Parathyroid adenoma (tissue), 2 donors: ENCODE measurements around the gene SOCS6.
"Not testable (repeated sequence)": the region's sequence is repeated elsewhere in the genome, so short reads cannot be mapped to it uniquely, and the experiment has no call there.

Experiments used
- H2AFZ ChIP-seq: fragments of 300-600 bp; sonication (generic); one replicate; pipeline ENCODE4 v1.7.0; 2017; ENCODE audit warnings: antibody characterized with exemption, mild to moderate bottlenecking
- H3K27ac ChIP-seq: fragments of 300-600 bp; sonication (generic); one replicate; pipeline ENCODE4 v1.7.0; 2017
- H3K27me3 ChIP-seq: fragments of 300-600 bp; sonication (generic); one replicate; pipeline ENCODE4 v1.7.0; 2017; ENCODE audit warnings: low read length; ENCODE audit not compliant: control insufficient read depth, insufficient read depth
- H3K36me3 ChIP-seq: fragments of 300-600 bp; sonication (generic); one replicate; pipeline ENCODE4 v1.7.0; 2017; ENCODE audit warnings: low read length; ENCODE audit not compliant: control insufficient read depth, insufficient read depth
- H3K4me1 ChIP-seq: fragments of 300-600 bp; sonication (generic); one replicate; pipeline ENCODE4 v1.7.0; 2017; ENCODE audit warnings: control low read depth
- H3K4me2 ChIP-seq: fragments of 300-600 bp; sonication (generic); one replicate; pipeline ENCODE4 v1.7.0; 2017; ENCODE audit warnings: low read length
- H3K4me3 ChIP-seq: fragments of 300-600 bp; sonication (generic); one replicate; pipeline ENCODE4 v1.7.0; 2017; ENCODE audit warnings: low read depth, low read length
- H3K79me2 ChIP-seq: fragments of 300-600 bp; sonication (generic); one replicate; pipeline ENCODE4 v1.7.0; 2017; ENCODE audit warnings: control low read depth
- H3K9ac ChIP-seq: fragments of 300-600 bp; sonication (generic); one replicate; pipeline ENCODE4 v1.7.0; 2017; ENCODE audit warnings: mild to moderate bottlenecking
- H3K9me3 ChIP-seq: fragments of 300-600 bp; sonication (generic); one replicate; pipeline ENCODE4 v1.7.0; 2017; ENCODE audit warnings: low read length; ENCODE audit not compliant: control insufficient read depth
- TF ChIP-seq, protein P1 (sequence below): fragments of 300-600 bp; sonication (generic); IDR thresholded peaks from one replicate; pipeline ENCODE4 v1.7.0; 2017; ENCODE audit warnings: antibody characterized with exemption, mild to moderate bottlenecking
- donor health status: primary hyperparathyroidism.

SOCS6 gene, protein sequence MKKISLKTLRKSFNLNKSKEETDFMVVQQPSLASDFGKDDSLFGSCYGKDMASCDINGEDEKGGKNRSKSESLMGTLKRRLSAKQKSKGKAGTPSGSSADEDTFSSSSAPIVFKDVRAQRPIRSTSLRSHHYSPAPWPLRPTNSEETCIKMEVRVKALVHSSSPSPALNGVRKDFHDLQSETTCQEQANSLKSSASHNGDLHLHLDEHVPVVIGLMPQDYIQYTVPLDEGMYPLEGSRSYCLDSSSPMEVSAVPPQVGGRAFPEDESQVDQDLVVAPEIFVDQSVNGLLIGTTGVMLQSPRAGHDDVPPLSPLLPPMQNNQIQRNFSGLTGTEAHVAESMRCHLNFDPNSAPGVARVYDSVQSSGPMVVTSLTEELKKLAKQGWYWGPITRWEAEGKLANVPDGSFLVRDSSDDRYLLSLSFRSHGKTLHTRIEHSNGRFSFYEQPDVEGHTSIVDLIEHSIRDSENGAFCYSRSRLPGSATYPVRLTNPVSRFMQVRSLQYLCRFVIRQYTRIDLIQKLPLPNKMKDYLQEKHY

DNA sequence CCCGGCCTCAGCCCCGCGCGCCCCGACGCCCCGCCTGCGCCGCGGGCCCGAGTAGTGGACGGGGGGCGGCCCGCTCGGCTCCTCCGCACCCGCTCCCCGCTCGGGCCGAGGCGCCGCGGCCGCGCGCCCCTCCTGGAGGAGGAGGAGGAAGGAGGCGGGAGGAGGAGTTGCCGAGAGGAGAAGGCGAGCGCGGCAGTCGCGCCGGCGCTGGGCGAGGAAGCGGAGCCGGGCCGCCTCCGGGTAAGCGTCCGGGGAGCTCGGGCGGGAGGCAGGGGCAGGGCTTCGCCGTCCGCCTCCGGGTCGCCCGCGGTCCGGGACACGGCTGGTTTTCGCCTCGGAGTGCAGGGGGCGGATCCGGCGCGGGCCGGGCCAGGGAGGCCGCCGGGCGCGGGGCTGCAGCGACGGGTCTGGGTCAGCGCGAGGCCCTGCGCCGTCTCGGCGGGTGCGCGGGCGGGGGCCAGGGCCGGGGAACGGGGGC lies at the start of gene SOCS6:
SOCS6 (plus strand) TSS at position 195 of the 478 bp plus-strand sequence. CDS start 35,624 bp downstream, outside the sequence.
- peak within 1 kb of the TSS; percentile 82 for H3K9ac ChIP-seq
- H3K4me3 ChIP-seq = peak within 1 kb of the TSS; percentile 75
- TF ChIP-seq, protein P1, sequence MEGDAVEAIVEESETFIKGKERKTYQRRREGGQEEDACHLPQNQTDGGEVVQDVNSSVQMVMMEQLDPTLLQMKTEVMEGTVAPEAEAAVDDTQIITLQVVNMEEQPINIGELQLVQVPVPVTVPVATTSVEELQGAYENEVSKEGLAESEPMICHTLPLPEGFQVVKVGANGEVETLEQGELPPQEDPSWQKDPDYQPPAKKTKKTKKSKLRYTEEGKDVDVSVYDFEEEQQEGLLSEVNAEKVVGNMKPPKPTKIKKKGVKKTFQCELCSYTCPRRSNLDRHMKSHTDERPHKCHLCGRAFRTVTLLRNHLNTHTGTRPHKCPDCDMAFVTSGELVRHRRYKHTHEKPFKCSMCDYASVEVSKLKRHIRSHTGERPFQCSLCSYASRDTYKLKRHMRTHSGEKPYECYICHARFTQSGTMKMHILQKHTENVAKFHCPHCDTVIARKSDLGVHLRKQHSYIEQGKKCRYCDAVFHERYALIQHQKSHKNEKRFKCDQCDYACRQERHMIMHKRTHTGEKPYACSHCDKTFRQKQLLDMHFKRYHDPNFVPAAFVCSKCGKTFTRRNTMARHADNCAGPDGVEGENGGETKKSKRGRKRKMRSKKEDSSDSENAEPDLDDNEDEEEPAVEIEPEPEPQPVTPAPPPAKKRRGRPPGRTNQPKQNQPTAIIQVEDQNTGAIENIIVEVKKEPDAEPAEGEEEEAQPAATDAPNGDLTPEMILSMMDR = no peak
- peaks cover 14% of the 10 kb centered on the region for H3K4me1 ChIP-seq
- H3K27ac ChIP-seq = peak within 1 kb of the TSS; percentile 66
- peak within 1 kb of the TSS; percentile 91 for H3K4me2 ChIP-seq
- no peaks in the 10 kb centered on the region for H3K36me3 ChIP-seq
- H3K79me2 ChIP-seq = peaks cover 35% of the 10 kb centered on the region
- H3K27me3 ChIP-seq = no peaks in the 10 kb centered on the region
- H2AFZ ChIP-seq = peak within 1 kb of the TSS; percentile 100
- H3K9me3 ChIP-seq = no peaks in the 10 kb centered on the region

- H3K4me1 ChIP-seq = no peaks in the 10 kb centered on the region
- TF ChIP-seq, protein P1 = no peak
- H2AFZ ChIP-seq = no peak overlapping the region
- no peaks in the 10 kb centered on the region for H3K9me3 ChIP-seq
- H3K27ac ChIP-seq = no peak overlapping the region
- no peak overlapping the region for H3K9ac ChIP-seq
- H3K27me3 ChIP-seq = no peaks in the 10 kb centered on the region
- no peak overlapping the region for H3K4me3 ChIP-seq
- no peaks in the 10 kb centered on the region for H3K79me2 ChIP-seq
- no peaks in the 10 kb centered on the region for H3K36me3 ChIP-seq
- H3K4me2 ChIP-seq = no peak overlapping the region
Measured at GRCh38 chr18:70243131-70243929, 45.5 kb upstream of the SOCS6 start.

DNA sequence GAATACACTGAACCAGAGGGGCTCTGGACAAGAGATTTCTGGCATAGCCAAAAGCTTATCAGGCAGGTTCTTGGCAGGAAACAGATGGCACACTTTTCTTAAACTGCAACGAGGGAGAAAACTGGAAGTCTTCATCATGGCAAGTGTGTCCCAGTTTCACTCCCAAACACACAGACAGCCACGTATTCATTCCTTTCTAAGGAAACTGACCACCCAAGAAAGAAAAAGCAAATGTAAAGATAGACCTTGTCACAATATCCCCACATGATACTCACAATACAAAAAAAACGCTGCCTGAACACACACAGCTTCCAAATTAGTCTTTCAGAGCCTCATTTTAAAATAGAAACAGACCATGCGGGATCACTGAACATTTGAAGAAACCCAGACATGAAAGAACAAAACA lies 42.8 kb upstream of the SOCS6 start:
- Histone ChIP-seq H3K9ac (no peak overlapping the region), H3K4me1 (no peaks in the 10 kb centered on the region), H3K27ac (no peak overlapping the region), H3K36me3 (no peaks in the 10 kb centered on the region), H2AFZ (no peak overlapping the region), H3K9me3 (no peaks in the 10 kb centered on the region), H3K4me3 (no peak overlapping the region), H3K27me3 (no peaks in the 10 kb centered on the region), H3K79me2 (no peaks in the 10 kb centered on the region), H3K4me2 (no peak overlapping the region)
- TF ChIP-seq, protein P1 = no peak

- no peak overlapping the region for H3K27ac ChIP-seq
- no peak overlapping the region for H3K4me3 ChIP-seq
- no peaks in the 10 kb centered on the region for H3K4me1 ChIP-seq
- H2AFZ ChIP-seq = no peak overlapping the region
- TF ChIP-seq, protein P1 = no peak
- H3K79me2 ChIP-seq = no peaks in the 10 kb centered on the region
- no peaks in the 10 kb centered on the region for H3K27me3 ChIP-seq
- no peaks in the 10 kb centered on the region for H3K9me3 ChIP-seq
- no peak overlapping the region for H3K4me2 ChIP-seq
- H3K36me3 ChIP-seq = no peaks in the 10 kb centered on the region
- H3K9ac ChIP-seq = no peak overlapping the region
Measured at GRCh38 chr18:70249118-70249517, 39.7 kb upstream of the SOCS6 start.

- H3K4me3 ChIP-seq, H3K27ac ChIP-seq, H3K27me3 ChIP-seq, H3K36me3 ChIP-seq, H3K4me1 ChIP-seq, H3K9me3 ChIP-seq, H3K9ac ChIP-seq, H3K79me2 ChIP-seq, H2AFZ ChIP-seq, H3K4me2 ChIP-seq: not testable (repeated sequence)
Measured at GRCh38 chr18:70249861-70250260, 39.0 kb upstream of the SOCS6 start.
